ENCODE results near the gene SLC44A4.

SLC44A4 gene

DNA sequence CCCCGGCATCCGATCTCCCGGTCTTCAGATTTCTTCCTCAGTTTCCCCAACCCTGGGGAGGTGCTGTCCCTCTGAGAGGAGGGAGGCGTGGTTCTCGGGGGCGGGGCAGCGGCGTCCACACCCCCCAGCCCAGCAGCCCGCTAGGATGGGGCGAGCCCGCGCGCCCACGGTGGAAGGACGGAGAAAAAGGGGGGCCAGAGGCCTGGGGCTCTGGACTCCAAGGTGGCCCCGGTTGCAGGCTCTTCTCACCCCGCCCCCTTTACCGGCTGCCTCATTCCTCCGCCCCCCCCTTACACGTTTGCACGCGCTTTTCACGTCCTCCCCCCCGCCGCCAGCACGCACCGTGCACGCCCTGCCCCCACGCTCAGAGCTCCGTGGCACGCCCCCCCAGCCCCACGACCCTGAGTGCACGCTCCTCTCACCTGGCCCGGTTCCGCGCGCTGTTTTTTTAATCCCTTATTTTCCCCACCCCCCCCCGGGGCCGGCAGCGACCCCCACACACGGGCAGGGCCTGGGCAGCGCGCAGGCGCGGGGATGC is 22.7 kb upstream of the SLC44A4 start:
- Histone ChIP-seq H3K9me3 (ENCODE audit: control insufficient read depth, insufficient read depth, low read depth, low read length) (no peaks in the 10 kb centered on the region), H3K4me3 (ENCODE audit: low read depth, low read length) (peak overlapping the region; percentile 62), H3K4me1 (ENCODE audit: control insufficient read depth, insufficient read depth, low read length) (peaks cover 9% of the 10 kb centered on the region), H3K27ac (ENCODE audit: extremely low read depth, low read depth, low read length) (peak overlapping the region; percentile 9; the same call in 1 of the 2 replicates), H3K36me3 (ENCODE audit: control insufficient read depth in 2 of 2, insufficient read depth in 1 of 2, low read length in 2 of 2) (peaks cover 0 to 4% of the 10 kb centered on the region in 2 experiments; a peak in 1 of 3 replicates)
- ChIA-PET CTCF (interaction anchor here (1.2 kb wide), 1 partner anchor 14 kb away, joined by 4 read pairs; no protein-coding TSS in a partner anchor), POLR2A (interaction anchor here (0.6 to 2.4 kb wide), 7 partner anchors 11 to 74 kb away, joined by 3 to 12 read pairs (median 6); partner anchors contain the start of genes DXO, HSPA1B and NEU1)
- TF ChIP-seq, protein P1, sequence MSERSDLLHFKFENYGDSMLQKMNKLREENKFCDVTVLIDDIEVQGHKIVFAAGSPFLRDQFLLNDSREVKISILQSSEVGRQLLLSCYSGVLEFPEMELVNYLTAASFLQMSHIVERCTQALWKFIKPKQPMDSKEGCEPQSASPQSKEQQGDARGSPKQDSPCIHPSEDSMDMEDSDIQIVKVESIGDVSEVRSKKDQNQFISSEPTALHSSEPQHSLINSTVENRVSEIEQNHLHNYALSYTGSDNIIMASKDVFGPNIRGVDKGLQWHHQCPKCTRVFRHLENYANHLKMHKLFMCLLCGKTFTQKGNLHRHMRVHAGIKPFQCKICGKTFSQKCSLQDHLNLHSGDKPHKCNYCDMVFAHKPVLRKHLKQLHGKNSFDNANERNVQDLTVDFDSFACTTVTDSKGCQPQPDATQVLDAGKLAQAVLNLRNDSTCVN (tag by site-specific recombination; optimal IDR thresholded peaks at IDR 0.05): peak; percentile 3
- TF ChIP-seq ZNF664 (tag by site-specific recombination; IDR thresholded peaks at IDR 0.05) (no peak), ZNF423 (tag by site-specific recombination; IDR thresholded peaks at IDR 0.05) (no peak), ZFP3 (tag by site-specific recombination; IDR thresholded peaks at IDR 0.05; ENCODE audit: low read depth) (no peak), ZNF416 (tag by site-specific recombination; IDR thresholded peaks at IDR 0.05) (no peak), ZNF19 (tag by site-specific recombination; IDR thresholded peaks at IDR 0.05; ENCODE audit: low read depth) (no peak), ZNF629 (tag by site-specific recombination; IDR thresholded peaks at IDR 0.05) (no peak), ZNF623 (tag by site-specific recombination; IDR thresholded peaks at IDR 0.05) (no peak), ZNF529 (tag by site-specific recombination; IDR thresholded peaks at IDR 0.05; ENCODE audit: insufficient replicate concordance) (no peak), ZNF341 (tag by site-specific recombination; IDR thresholded peaks at IDR 0.05; ENCODE audit: low read depth) (peak; percentile 84), ZNF214 (tag by site-specific recombination; IDR thresholded peaks at IDR 0.05; ENCODE audit: borderline replicate concordance) (no peak), ZNF660 (tag by site-specific recombination; IDR thresholded peaks at IDR 0.05) (no peak), ZNF266 (tag by site-specific recombination; IDR thresholded peaks at IDR 0.05; ENCODE audit: low read depth) (no peak), ZNF785 (tag by site-specific recombination; IDR thresholded peaks at IDR 0.05) (no peak), ELK4 (IDR thresholded peaks at IDR 0.05; ENCODE audit: borderline replicate concordance, low read depth, low read length) (no peak), ZNF747 (tag by site-specific recombination; IDR thresholded peaks at IDR 0.05) (no peak), KLF1 (tag by site-specific recombination; IDR thresholded peaks at IDR 0.05) (0 out of 2 replicates have a peak, but pooled peaks have one; percentile 24), ZNF488 (tag by site-specific recombination; IDR thresholded peaks at IDR 0.05) (no peak), ZNF10 (tag by site-specific recombination; IDR thresholded peaks at IDR 0.05) (no peak), ZNF121 (tag by site-specific recombination; IDR thresholded peaks at IDR 0.05) (no peak), ZBTB1 (tag by site-specific recombination; IDR thresholded peaks at IDR 0.05) (no peak), ZNF555 (tag by site-specific recombination; conservative IDR thresholded peaks at IDR 0.05) (no peak), KLF9 (tag by site-specific recombination; IDR thresholded peaks at IDR 0.05; ENCODE audit: low read depth) (peak; percentile 99), ZNF792 (tag by site-specific recombination; IDR thresholded peaks at IDR 0.05) (no peak), ZEB2 (tag by site-specific recombination; IDR thresholded peaks at IDR 0.05) (no peak), ZNF404 (tag by site-specific recombination; IDR thresholded peaks at IDR 0.05) (no peak), SP3 (tag by site-specific recombination; IDR thresholded peaks at IDR 0.05) (peak; percentile 47), PRDM1 (tag by site-specific recombination; IDR thresholded peaks at IDR 0.05) (no peak), ZNF571 (tag by site-specific recombination; IDR thresholded peaks at IDR 0.05) (no peak), ZNF837 (tag by site-specific recombination; IDR thresholded peaks at IDR 0.05) (no peak), ZNF621 (tag by site-specific recombination; IDR thresholded peaks at IDR 0.05) (no peak)
- TF ChIP-seq, protein P2, sequence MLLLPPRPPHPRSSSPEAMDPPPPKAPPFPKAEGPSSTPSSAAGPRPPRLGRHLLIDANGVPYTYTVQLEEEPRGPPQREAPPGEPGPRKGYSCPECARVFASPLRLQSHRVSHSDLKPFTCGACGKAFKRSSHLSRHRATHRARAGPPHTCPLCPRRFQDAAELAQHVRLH (tag by site-specific recombination; IDR thresholded peaks at IDR 0.05): no peak
- TF ChIP-seq, protein P3, sequence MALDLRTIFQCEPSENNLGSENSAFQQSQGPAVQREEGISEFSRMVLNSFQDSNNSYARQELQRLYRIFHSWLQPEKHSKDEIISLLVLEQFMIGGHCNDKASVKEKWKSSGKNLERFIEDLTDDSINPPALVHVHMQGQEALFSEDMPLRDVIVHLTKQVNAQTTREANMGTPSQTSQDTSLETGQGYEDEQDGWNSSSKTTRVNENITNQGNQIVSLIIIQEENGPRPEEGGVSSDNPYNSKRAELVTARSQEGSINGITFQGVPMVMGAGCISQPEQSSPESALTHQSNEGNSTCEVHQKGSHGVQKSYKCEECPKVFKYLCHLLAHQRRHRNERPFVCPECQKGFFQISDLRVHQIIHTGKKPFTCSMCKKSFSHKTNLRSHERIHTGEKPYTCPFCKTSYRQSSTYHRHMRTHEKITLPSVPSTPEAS (tag by site-specific recombination; IDR thresholded peaks at IDR 0.05): no peak
- TF ChIP-seq, protein P4, sequence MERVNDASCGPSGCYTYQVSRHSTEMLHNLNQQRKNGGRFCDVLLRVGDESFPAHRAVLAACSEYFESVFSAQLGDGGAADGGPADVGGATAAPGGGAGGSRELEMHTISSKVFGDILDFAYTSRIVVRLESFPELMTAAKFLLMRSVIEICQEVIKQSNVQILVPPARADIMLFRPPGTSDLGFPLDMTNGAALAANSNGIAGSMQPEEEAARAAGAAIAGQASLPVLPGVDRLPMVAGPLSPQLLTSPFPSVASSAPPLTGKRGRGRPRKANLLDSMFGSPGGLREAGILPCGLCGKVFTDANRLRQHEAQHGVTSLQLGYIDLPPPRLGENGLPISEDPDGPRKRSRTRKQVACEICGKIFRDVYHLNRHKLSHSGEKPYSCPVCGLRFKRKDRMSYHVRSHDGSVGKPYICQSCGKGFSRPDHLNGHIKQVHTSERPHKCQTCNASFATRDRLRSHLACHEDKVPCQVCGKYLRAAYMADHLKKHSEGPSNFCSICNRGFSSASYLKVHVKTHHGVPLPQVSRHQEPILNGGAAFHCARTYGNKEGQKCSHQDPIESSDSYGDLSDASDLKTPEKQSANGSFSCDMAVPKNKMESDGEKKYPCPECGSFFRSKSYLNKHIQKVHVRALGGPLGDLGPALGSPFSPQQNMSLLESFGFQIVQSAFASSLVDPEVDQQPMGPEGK (tag by site-specific recombination; IDR thresholded peaks at IDR 0.05): peak; percentile 49; the same call in 1 of the 2 replicates
